ENCODE data around the gene LENG1.

GRCh38 chr19:54105796-54106195, 53.7 kb downstream of the LENG1 start:
- TF ChIP-seq CTCF (IDR thresholded peaks at IDR 0.05; ENCODE audit: poor library complexity) (no peak), EZH2phosphoT487 (IDR thresholded peaks at IDR 0.05; ENCODE audit: low read depth, severe bottlenecking, unreplicated experiment) (no peak)

All from hepatocyte (in vitro differentiated cells).